ENCODE results near the gene CHURC1. TPM values are rescaled to one million over a fixed set of nuclear protein-coding genes. Genes with fewer than 3 reads are reported as not detected.

Gene CHURC1
- total and polyA plus RNA-seq, 2 donors (not counting 1 experiment from before 2014, with no cell fraction given) = 29.7 to 77.1 TPM

- no peak for DNase-seq
- H3K9ac ChIP-seq (ENCODE audit: low read length) = no peak overlapping the region
- no peaks in the 10 kb centered on the region for H4K20me1 ChIP-seq (ENCODE audit: control insufficient read depth, insufficient read depth, low read length, poor library complexity, severe bottlenecking)
- ChIA-PET POLR2A (no interaction called here), CTCF (no interaction called here)
- no peak overlapping the region for H3K4me3 ChIP-seq (ENCODE audit: control extremely low read depth in 1 of 5, extremely low read depth in 1 of 5, insufficient read depth in 1 of 5, low read depth in 2 of 5, low read length in 4 of 5)
- Mint-ChIP-seq H3K9me3 (ENCODE audit: insufficient read depth) (no peaks in the 10 kb centered on the region), H3K27ac (no peak overlapping the region), H3K27me3 (no peaks in the 10 kb centered on the region), H3K4me3 (no peak overlapping the region), H3K4me1 (peaks cover 24% of the 10 kb centered on the region)
- intact Hi-C loops (cut with micrococcal nuclease) = no loop called here
- ATAC-seq (ENCODE audit: low read depth) = no peak
- H3K9me3 ChIP-seq (ENCODE audit: control extremely low read depth in 1 of 3, control insufficient read depth in 2 of 3, insufficient read depth in 1 of 3, low read length in 2 of 3) = no peaks in the 10 kb centered on the region
- peaks cover 0 to 4% of the 10 kb centered on the region in 2 experiments for H3K36me3 ChIP-seq (replicated peaks in 1 of 2; ENCODE audit: control extremely low read depth in 1 of 2, control insufficient read depth in 1 of 2, extremely low read depth in 1 of 2, insufficient read depth in 2 of 2, low read length in 1 of 2)
- no peaks in the 10 kb centered on the region for H3K27me3 ChIP-seq (replicated peaks in 1 of 4; ENCODE audit: control extremely low read depth in 1 of 4, control insufficient read depth in 3 of 4, insufficient read depth in 4 of 4, low read length in 3 of 4)
- WGBS (ENCODE audit: insufficient coverage) = 99% methylated on average over 7 of the region's 12 CpGs
- no peak overlapping the region for H3K27ac ChIP-seq (ENCODE audit: low read length in 2 of 2)
- H3K4me1 ChIP-seq (ENCODE audit: control insufficient read depth in 2 of 2, insufficient read depth in 2 of 2, low read length in 2 of 2) = peaks cover 10 to 13% of the 10 kb centered on the region in 2 donors
- no peak overlapping the region for H2AFZ ChIP-seq (ENCODE audit: insufficient read depth, low read depth, low read length, poor library complexity, severe bottlenecking)
- H3K79me2 ChIP-seq (ENCODE audit: control insufficient read depth, insufficient read depth, low read length) = no peaks in the 10 kb centered on the region
- no peak for TF ChIP-seq EZH2 (IDR thresholded peaks at IDR 0.05; ENCODE audit: borderline replicate concordance, insufficient read depth, low read depth, low read length, poor library complexity, severe bottlenecking)
- TF ChIP-seq CTCF (IDR thresholded peaks at IDR 0.05) = no peak
- H3K4me2 ChIP-seq (replicated peaks; ENCODE audit: low read depth, low read length, poor library complexity, severe bottlenecking) = no peak overlapping the region
Measured at GRCh38 chr14:64945431-64946178, 31.4 kb downstream of the CHURC1 start.

DNA sequence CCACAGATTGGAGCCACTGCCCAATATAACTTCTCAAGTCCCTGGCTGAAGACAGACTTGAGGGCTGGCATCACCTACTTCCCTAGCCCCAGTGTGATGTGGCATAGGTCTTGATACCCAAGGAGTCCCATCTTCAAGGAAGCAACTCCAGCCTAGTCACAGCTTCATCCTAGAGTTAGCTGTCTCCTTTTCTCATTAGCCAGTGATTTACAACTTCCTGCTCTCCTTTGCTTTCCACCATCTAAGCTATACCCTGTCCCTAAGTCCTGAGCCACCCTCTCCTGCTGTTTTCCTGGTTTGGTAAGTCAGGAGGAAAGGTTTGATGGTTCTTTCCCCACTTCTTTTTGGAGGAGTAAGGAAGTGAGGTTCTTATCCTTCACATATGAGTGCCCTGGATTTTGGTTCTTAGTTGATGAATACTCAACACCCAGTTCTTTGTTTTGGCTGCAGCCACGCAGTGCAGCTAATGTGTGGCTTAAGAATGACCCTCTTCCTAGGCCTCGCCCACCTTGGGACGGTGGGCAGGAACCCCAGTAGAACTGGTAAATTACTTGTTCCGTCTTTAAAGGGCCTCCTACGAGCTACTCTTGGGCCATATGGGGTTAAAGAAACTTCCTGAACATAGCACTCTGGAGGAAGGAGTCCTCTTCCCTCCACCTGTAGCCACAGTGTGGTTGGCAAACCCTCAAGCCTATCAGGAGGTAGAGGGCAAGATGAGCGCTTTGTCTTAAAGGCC, 32.2 kb downstream of the CHURC1 start:
- CTCF ChIA-PET = no interaction called here
- H3K4me2 ChIP-seq (replicated peaks; ENCODE audit: low read depth, low read length, poor library complexity, severe bottlenecking) = no peak overlapping the region
- H3K4me1 Mint-ChIP-seq = peaks cover 24% of the 10 kb centered on the region
- H3K4me1 ChIP-seq (ENCODE audit: control insufficient read depth in 2 of 2, insufficient read depth in 2 of 2, low read length in 2 of 2) = peaks cover 10 to 13% of the 10 kb centered on the region in 2 donors
- H3K27ac ChIP-seq (ENCODE audit: low read length in 2 of 2) = no peak overlapping the region
- H3K4me3 Mint-ChIP-seq = no peak overlapping the region
- no peak for DNase-seq
- H2AFZ ChIP-seq (ENCODE audit: insufficient read depth, low read depth, low read length, poor library complexity, severe bottlenecking) = no peak overlapping the region
- H3K9me3 Mint-ChIP-seq (ENCODE audit: insufficient read depth) = no peaks in the 10 kb centered on the region
- H3K79me2 ChIP-seq (ENCODE audit: control insufficient read depth, insufficient read depth, low read length) = no peaks in the 10 kb centered on the region
- no peaks in the 10 kb centered on the region for H3K36me3 ChIP-seq (replicated peaks in 1 of 2; ENCODE audit: control extremely low read depth in 1 of 2, control insufficient read depth in 1 of 2, extremely low read depth in 1 of 2, insufficient read depth in 2 of 2, low read length in 1 of 2)
- no peak overlapping the region for H3K4me3 ChIP-seq (ENCODE audit: control extremely low read depth in 1 of 5, extremely low read depth in 1 of 5, insufficient read depth in 1 of 5, low read depth in 2 of 5, low read length in 4 of 5)
- H3K27me3 Mint-ChIP-seq = no peaks in the 10 kb centered on the region
- no peak overlapping the region for H3K27ac Mint-ChIP-seq
- H3K9me3 ChIP-seq (ENCODE audit: control extremely low read depth in 1 of 3, control insufficient read depth in 2 of 3, insufficient read depth in 1 of 3, low read length in 2 of 3) = no peaks in the 10 kb centered on the region
- H3K27me3 ChIP-seq (replicated peaks in 1 of 4; ENCODE audit: control extremely low read depth in 1 of 4, control insufficient read depth in 3 of 4, insufficient read depth in 4 of 4, low read length in 3 of 4) = no peaks in the 10 kb centered on the region
- POLR2A ChIA-PET = no interaction called here
- intact Hi-C loops (cut with micrococcal nuclease) = no loop called here
- H3K9ac ChIP-seq (ENCODE audit: low read length) = no peak overlapping the region
- H4K20me1 ChIP-seq (ENCODE audit: control insufficient read depth, insufficient read depth, low read length, poor library complexity, severe bottlenecking) = no peaks in the 10 kb centered on the region
- WGBS (ENCODE audit: insufficient coverage) = 88% methylated on average over 4 of the region's 6 CpGs
- ATAC-seq (ENCODE audit: low read depth) = no peak
- TF ChIP-seq CTCF (IDR thresholded peaks at IDR 0.05) = no peak
- TF ChIP-seq EZH2 (IDR thresholded peaks at IDR 0.05; ENCODE audit: borderline replicate concordance, insufficient read depth, low read depth, low read length, poor library complexity, severe bottlenecking) = no peak

Measured in B cell (primary cell).